ENCODE results near the gene BSPRY. TPM values are rescaled to one million over a fixed set of nuclear protein-coding genes. Genes with fewer than 3 reads are reported as not detected.

Gene BSPRY
- total and polyA plus RNA-seq, 2 of the 13 experiments (the other 11 are each of a cell fraction or from before 2014, with no cell fraction given) = 0.09 to 0.26 TPM

GRCh38 chr9:113387560-113388230, 38.4 kb downstream of the BSPRY start (continued):
- TF ChIP-seq, protein P1, sequence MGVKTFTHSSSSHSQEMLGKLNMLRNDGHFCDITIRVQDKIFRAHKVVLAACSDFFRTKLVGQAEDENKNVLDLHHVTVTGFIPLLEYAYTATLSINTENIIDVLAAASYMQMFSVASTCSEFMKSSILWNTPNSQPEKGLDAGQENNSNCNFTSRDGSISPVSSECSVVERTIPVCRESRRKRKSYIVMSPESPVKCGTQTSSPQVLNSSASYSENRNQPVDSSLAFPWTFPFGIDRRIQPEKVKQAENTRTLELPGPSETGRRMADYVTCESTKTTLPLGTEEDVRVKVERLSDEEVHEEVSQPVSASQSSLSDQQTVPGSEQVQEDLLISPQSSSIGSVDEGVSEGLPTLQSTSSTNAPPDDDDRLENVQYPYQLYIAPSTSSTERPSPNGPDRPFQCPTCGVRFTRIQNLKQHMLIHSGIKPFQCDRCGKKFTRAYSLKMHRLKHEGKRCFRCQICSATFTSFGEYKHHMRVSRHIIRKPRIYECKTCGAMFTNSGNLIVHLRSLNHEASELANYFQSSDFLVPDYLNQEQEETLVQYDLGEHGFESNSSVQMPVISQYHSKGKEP (CRISPR knock-in tag; IDR thresholded peaks at IDR 0.05) = no peak
- TF ChIP-seq SIX4 (CRISPR knock-in tag; IDR thresholded peaks at IDR 0.05) = no peak
- peak; percentile 45; the same call in 1 of the 2 replicates for TF ChIP-seq ATF1 (CRISPR knock-in tag; IDR thresholded peaks at IDR 0.05)
- TF ChIP-seq TEAD3 (CRISPR knock-in tag; optimal IDR thresholded peaks at IDR 0.05; ENCODE audit: borderline replicate concordance) = peak; percentile 86
- TF ChIP-seq, protein P2, sequence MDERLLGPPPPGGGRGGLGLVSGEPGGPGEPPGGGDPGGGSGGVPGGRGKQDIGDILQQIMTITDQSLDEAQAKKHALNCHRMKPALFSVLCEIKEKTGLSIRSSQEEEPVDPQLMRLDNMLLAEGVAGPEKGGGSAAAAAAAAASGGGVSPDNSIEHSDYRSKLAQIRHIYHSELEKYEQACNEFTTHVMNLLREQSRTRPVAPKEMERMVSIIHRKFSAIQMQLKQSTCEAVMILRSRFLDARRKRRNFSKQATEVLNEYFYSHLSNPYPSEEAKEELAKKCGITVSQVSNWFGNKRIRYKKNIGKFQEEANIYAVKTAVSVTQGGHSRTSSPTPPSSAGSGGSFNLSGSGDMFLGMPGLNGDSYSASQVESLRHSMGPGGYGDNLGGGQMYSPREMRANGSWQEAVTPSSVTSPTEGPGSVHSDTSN (CRISPR knock-in tag; IDR thresholded peaks at IDR 0.05) = no peak
- TF ChIP-seq, protein P3, sequence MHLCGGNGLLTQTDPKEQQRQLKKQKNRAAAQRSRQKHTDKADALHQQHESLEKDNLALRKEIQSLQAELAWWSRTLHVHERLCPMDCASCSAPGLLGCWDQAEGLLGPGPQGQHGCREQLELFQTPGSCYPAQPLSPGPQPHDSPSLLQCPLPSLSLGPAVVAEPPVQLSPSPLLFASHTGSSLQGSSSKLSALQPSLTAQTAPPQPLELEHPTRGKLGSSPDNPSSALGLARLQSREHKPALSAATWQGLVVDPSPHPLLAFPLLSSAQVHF (CRISPR knock-in tag; IDR thresholded peaks at IDR 0.05) = no peak
- no peak for TF ChIP-seq ZNF382 (CRISPR knock-in tag; IDR thresholded peaks at IDR 0.05; ENCODE audit: borderline replicate concordance)
- 0 out of 2 replicates have a peak, but pooled peaks have one; percentile 14 for TF ChIP-seq NFYC (CRISPR knock-in tag; IDR thresholded peaks at IDR 0.05)
- TF ChIP-seq ZNF605 (CRISPR knock-in tag; IDR thresholded peaks at IDR 0.05) = peak; percentile 79
- no peak for TF ChIP-seq ZNF737 (CRISPR knock-in tag; IDR thresholded peaks at IDR 0.05; ENCODE audit: borderline replicate concordance)
- no peak for TF ChIP-seq DDIT3 (CRISPR knock-in tag; IDR thresholded peaks at IDR 0.05)
- no peak for TF ChIP-seq TEF (CRISPR knock-in tag; IDR thresholded peaks at IDR 0.05)
- TF ChIP-seq ZNF557 (CRISPR knock-in tag; IDR thresholded peaks at IDR 0.05) = no peak
- TF ChIP-seq, protein P4, sequence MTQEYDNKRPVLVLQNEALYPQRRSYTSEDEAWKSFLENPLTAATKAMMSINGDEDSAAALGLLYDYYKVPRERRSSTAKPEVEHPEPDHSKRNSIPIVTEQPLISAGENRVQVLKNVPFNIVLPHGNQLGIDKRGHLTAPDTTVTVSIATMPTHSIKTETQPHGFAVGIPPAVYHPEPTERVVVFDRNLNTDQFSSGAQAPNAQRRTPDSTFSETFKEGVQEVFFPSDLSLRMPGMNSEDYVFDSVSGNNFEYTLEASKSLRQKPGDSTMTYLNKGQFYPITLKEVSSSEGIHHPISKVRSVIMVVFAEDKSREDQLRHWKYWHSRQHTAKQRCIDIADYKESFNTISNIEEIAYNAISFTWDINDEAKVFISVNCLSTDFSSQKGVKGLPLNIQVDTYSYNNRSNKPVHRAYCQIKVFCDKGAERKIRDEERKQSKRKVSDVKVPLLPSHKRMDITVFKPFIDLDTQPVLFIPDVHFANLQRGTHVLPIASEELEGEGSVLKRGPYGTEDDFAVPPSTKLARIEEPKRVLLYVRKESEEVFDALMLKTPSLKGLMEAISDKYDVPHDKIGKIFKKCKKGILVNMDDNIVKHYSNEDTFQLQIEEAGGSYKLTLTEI (CRISPR knock-in tag; conservative IDR thresholded peaks at IDR 0.05) = no peak
- TF ChIP-seq, protein P5, sequence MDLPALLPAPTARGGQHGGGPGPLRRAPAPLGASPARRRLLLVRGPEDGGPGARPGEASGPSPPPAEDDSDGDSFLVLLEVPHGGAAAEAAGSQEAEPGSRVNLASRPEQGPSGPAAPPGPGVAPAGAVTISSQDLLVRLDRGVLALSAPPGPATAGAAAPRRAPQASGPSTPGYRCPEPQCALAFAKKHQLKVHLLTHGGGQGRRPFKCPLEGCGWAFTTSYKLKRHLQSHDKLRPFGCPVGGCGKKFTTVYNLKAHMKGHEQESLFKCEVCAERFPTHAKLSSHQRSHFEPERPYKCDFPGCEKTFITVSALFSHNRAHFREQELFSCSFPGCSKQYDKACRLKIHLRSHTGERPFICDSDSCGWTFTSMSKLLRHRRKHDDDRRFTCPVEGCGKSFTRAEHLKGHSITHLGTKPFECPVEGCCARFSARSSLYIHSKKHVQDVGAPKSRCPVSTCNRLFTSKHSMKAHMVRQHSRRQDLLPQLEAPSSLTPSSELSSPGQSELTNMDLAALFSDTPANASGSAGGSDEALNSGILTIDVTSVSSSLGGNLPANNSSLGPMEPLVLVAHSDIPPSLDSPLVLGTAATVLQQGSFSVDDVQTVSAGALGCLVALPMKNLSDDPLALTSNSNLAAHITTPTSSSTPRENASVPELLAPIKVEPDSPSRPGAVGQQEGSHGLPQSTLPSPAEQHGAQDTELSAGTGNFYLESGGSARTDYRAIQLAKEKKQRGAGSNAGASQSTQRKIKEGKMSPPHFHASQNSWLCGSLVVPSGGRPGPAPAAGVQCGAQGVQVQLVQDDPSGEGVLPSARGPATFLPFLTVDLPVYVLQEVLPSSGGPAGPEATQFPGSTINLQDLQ (CRISPR knock-in tag; IDR thresholded peaks at IDR 0.05) = no peak
- TF ChIP-seq HDAC6 (IDR thresholded peaks at IDR 0.05; ENCODE audit: low read depth, low read length) = no peak
- TF ChIP-seq ZNF672 (CRISPR knock-in tag; IDR thresholded peaks at IDR 0.05) = no peak
- no peak for TF ChIP-seq U2AF2 (IDR thresholded peaks at IDR 0.05; ENCODE audit: low read depth, low read length)
- TF ChIP-seq ZMYM2 (CRISPR knock-in tag; IDR thresholded peaks at IDR 0.05) = peak; percentile 72; the same call in 1 of the 2 replicates
- no peak for TF ChIP-seq RORA (CRISPR knock-in tag; IDR thresholded peaks at IDR 0.05)
- TF ChIP-seq IKZF1 (IDR thresholded peaks at IDR 0.05) = no peak
- TF ChIP-seq DNMT3B (CRISPR knock-in tag; conservative IDR thresholded peaks at IDR 0.05) = no peak; the same call in 1 of the 2 replicates
